Parathyroid adenoma (tissue), 2 donors: ENCODE data around the gene CEP83.

Source experiments
- H2AFZ ChIP-seq: fragments of 300-600 bp; sonication (generic); one replicate; pipeline ENCODE4 v1.7.0; 2017; ENCODE audit warnings: antibody characterized with exemption, mild to moderate bottlenecking
- H3K27ac ChIP-seq: fragments of 300-600 bp; sonication (generic); one replicate; pipeline ENCODE4 v1.7.0; 2017
- H3K27me3 ChIP-seq: fragments of 300-600 bp; sonication (generic); one replicate; pipeline ENCODE4 v1.7.0; 2017; ENCODE audit warnings: low read length; ENCODE audit not compliant: control insufficient read depth, insufficient read depth
- H3K36me3 ChIP-seq: fragments of 300-600 bp; sonication (generic); one replicate; pipeline ENCODE4 v1.7.0; 2017; ENCODE audit warnings: low read length; ENCODE audit not compliant: control insufficient read depth, insufficient read depth
- H3K4me1 ChIP-seq: fragments of 300-600 bp; sonication (generic); one replicate; pipeline ENCODE4 v1.7.0; 2017; ENCODE audit warnings: control low read depth
- H3K4me2 ChIP-seq: fragments of 300-600 bp; sonication (generic); one replicate; pipeline ENCODE4 v1.7.0; 2017; ENCODE audit warnings: low read length
- H3K4me3 ChIP-seq: fragments of 300-600 bp; sonication (generic); one replicate; pipeline ENCODE4 v1.7.0; 2017; ENCODE audit warnings: low read depth, low read length
- H3K79me2 ChIP-seq: fragments of 300-600 bp; sonication (generic); one replicate; pipeline ENCODE4 v1.7.0; 2017; ENCODE audit warnings: control low read depth
- H3K9ac ChIP-seq: fragments of 300-600 bp; sonication (generic); one replicate; pipeline ENCODE4 v1.7.0; 2017; ENCODE audit warnings: mild to moderate bottlenecking
- H3K9me3 ChIP-seq: fragments of 300-600 bp; sonication (generic); one replicate; pipeline ENCODE4 v1.7.0; 2017; ENCODE audit warnings: low read length; ENCODE audit not compliant: control insufficient read depth
- TF ChIP-seq, protein P1 (sequence below): fragments of 300-600 bp; sonication (generic); IDR thresholded peaks from one replicate; pipeline ENCODE4 v1.7.0; 2017; ENCODE audit warnings: antibody characterized with exemption, mild to moderate bottlenecking
- donor health status: primary hyperparathyroidism.

Gene CEP83

DNA sequence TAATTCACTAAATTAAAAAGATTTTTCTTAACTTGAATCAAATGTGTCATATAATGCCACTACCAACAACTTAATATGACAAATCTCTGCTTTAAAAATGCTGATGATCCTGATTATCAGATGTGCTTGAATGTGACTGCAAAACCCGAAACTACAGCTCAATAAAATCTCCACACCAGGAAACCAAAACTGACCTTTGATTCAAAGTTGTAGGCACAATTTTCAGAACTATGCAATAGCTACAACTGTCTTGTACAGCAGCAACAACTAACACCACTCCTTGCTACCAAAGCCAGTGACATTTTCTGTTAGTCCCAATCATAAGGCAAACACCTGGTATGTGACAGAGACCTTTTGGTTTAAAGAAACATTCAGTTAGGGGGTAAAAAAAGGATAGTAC, 147.3 kb downstream of the CEP83 start:
- H3K9me3 ChIP-seq, result no peaks in the 10 kb centered on the region
- no peak overlapping the region for H3K4me3 ChIP-seq
- H3K9ac ChIP-seq, result no peak overlapping the region
- TF ChIP-seq, protein P1, sequence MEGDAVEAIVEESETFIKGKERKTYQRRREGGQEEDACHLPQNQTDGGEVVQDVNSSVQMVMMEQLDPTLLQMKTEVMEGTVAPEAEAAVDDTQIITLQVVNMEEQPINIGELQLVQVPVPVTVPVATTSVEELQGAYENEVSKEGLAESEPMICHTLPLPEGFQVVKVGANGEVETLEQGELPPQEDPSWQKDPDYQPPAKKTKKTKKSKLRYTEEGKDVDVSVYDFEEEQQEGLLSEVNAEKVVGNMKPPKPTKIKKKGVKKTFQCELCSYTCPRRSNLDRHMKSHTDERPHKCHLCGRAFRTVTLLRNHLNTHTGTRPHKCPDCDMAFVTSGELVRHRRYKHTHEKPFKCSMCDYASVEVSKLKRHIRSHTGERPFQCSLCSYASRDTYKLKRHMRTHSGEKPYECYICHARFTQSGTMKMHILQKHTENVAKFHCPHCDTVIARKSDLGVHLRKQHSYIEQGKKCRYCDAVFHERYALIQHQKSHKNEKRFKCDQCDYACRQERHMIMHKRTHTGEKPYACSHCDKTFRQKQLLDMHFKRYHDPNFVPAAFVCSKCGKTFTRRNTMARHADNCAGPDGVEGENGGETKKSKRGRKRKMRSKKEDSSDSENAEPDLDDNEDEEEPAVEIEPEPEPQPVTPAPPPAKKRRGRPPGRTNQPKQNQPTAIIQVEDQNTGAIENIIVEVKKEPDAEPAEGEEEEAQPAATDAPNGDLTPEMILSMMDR, result no peak
- no peaks in the 10 kb centered on the region for H3K36me3 ChIP-seq
- no peaks in the 10 kb centered on the region for H3K27me3 ChIP-seq
- H3K79me2 ChIP-seq, result no peaks in the 10 kb centered on the region
- H3K4me2 ChIP-seq, result no peak overlapping the region
- no peaks in the 10 kb centered on the region for H3K4me1 ChIP-seq
- H2AFZ ChIP-seq, result no peak overlapping the region
- H3K27ac ChIP-seq, result no peak overlapping the region

- no peaks in the 10 kb centered on the region for H3K27me3 ChIP-seq
- H3K4me3 ChIP-seq, result no peak overlapping the region
- H3K27ac ChIP-seq, result no peak overlapping the region
- peaks cover 11% of the 10 kb centered on the region for H3K4me1 ChIP-seq
- no peak overlapping the region for H3K9ac ChIP-seq
- H3K9me3 ChIP-seq, result no peaks in the 10 kb centered on the region
- no peak overlapping the region for H3K4me2 ChIP-seq
- H3K36me3 ChIP-seq, result no peaks in the 10 kb centered on the region
- TF ChIP-seq, protein P1, result no peak
- H2AFZ ChIP-seq, result no peak overlapping the region
- no peaks in the 10 kb centered on the region for H3K79me2 ChIP-seq
These were observed 150.3 kb downstream of the CEP83 start for GRCh38 chr12:94309373-94309772.

- TF ChIP-seq, protein P1, result no peak
- H3K36me3 ChIP-seq, result no peaks in the 10 kb centered on the region
- no peak overlapping the region for H3K9ac ChIP-seq
- H2AFZ ChIP-seq, result no peak overlapping the region
- no peak overlapping the region for H3K4me3 ChIP-seq
- H3K4me1 ChIP-seq, result peaks cover 12% of the 10 kb centered on the region
- H3K27me3 ChIP-seq, result no peaks in the 10 kb centered on the region
- H3K79me2 ChIP-seq, result no peaks in the 10 kb centered on the region
- no peak overlapping the region for H3K4me2 ChIP-seq
- no peaks in the 10 kb centered on the region for H3K9me3 ChIP-seq
- H3K27ac ChIP-seq, result no peak overlapping the region
These were observed 151.1 kb downstream of the CEP83 start for GRCh38 chr12:94308612-94309011.

GRCh38 chr12:94305130-94305957, 154.3 kb downstream of the CEP83 start:
- H3K4me2 ChIP-seq, result no peak overlapping the region
- H3K36me3 ChIP-seq, result no peaks in the 10 kb centered on the region
- TF ChIP-seq, protein P1, result no peak
- no peak overlapping the region for H3K4me3 ChIP-seq
- no peaks in the 10 kb centered on the region for H3K9me3 ChIP-seq
- H2AFZ ChIP-seq, result peak overlapping the region; percentile 23
- no peak overlapping the region for H3K9ac ChIP-seq
- H3K4me1 ChIP-seq, result peaks cover 12% of the 10 kb centered on the region
- no peak overlapping the region for H3K27ac ChIP-seq
- H3K79me2 ChIP-seq, result no peaks in the 10 kb centered on the region
- H3K27me3 ChIP-seq, result no peaks in the 10 kb centered on the region
